CD8-positive, alpha-beta memory T cell (primary cell): ENCODE data around the gene NRARP. TPM values are rescaled to one million over a fixed set of nuclear protein-coding genes. Genes with fewer than 3 reads are reported as not detected.
A peak's percentile ranks its signal among the peaks of the same experiment; 100 is the strongest.

Source experiments
- CTCF ChIA-PET: fragments of 350-600 bp; sonication (Branson Sonifier 250); formaldehyde crosslinking; loops from one replicate; lab custom pipeline; 2021; ENCODE audit warnings: antibody characterized with exemption; lab: Charles Lee
- POLR2A ChIA-PET: fragments of 350-600 bp; sonication (Branson Sonifier 250); formaldehyde crosslinking; loops from one replicate; lab custom pipeline; 2021; ENCODE audit warnings: antibody characterized with exemption; lab: Charles Lee
- DNase-seq, 5 donors: peaks; one replicate each; pipeline versions ENCODE4 v3.0.0 to v3.0.0-alpha.2; 2020 to 2022; ENCODE audit warnings: mixed read lengths in 1 of 5
- H3K27ac ChIP-seq: one replicate; pipeline ENCODE4 v1.7.0; 2013; ENCODE audit warnings: low read depth, mild to moderate bottlenecking, low read length, moderate library complexity
- H3K27me3 ChIP-seq: 2 replicates; pipeline ENCODE4 v1.7.0; 2013; ENCODE audit warnings: low read length, mild to moderate bottlenecking; ENCODE audit not compliant: insufficient read depth, poor library complexity, severe bottlenecking
- H3K36me3 ChIP-seq: 2 replicates; pipeline ENCODE4 v1.7.0; 2013; ENCODE audit warnings: mild to moderate bottlenecking, low read length, moderate library complexity; ENCODE audit not compliant: insufficient read depth
- H3K4me1 ChIP-seq: 2 replicates; pipeline ENCODE4 v1.7.0; 2013; ENCODE audit warnings: mild to moderate bottlenecking, low read length, moderate library complexity; ENCODE audit not compliant: insufficient read depth
- H3K4me3 ChIP-seq: 2 replicates; pipeline ENCODE4 v1.7.0; 2013; ENCODE audit warnings: mild to moderate bottlenecking, low read length
- H3K9me3 ChIP-seq: 2 replicates; pipeline ENCODE4 v1.7.0; 2013; ENCODE audit warnings: mild to moderate bottlenecking, low read length
- H3K27ac Mint-ChIP-seq, 8 donors: one replicate each; pipeline ENCODE4 v1.8.0; 2020 to 2021; ENCODE audit warnings: mixed read lengths in 8 of 8, mild to moderate bottlenecking in 6 of 8, inconsistent platforms in 3 of 8, moderate library complexity in 3 of 8
- H3K27me3 Mint-ChIP-seq, 2 donors: one replicate each; pipeline ENCODE4 v1.8.0; 2020 to 2021; ENCODE audit warnings: mixed read lengths in 2 of 2, mild to moderate bottlenecking in 1 of 2, moderate library complexity in 1 of 2
- H3K36me3 Mint-ChIP-seq, 3 donors: one replicate each; pipeline ENCODE4 v1.8.0; 2020 to 2021; ENCODE audit warnings: mixed read lengths in 3 of 3, inconsistent platforms in 1 of 3, mild to moderate bottlenecking in 1 of 3
- H3K4me1 Mint-ChIP-seq, 3 donors: one replicate each; pipeline ENCODE4 v1.8.0; 2020 to 2021; ENCODE audit warnings: mixed read lengths in 3 of 3, inconsistent platforms in 1 of 3, mild to moderate bottlenecking in 1 of 3
- H3K4me3 Mint-ChIP-seq, 7 donors: one replicate each; pipeline ENCODE4 v1.8.0; 2020 to 2021; ENCODE audit warnings: mixed read lengths in 7 of 7, mild to moderate bottlenecking in 6 of 7, moderate library complexity in 4 of 7, inconsistent platforms in 2 of 7
- H3K9me3 Mint-ChIP-seq, 5 donors: one replicate each; pipeline ENCODE4 v1.8.0; 2020 to 2022; ENCODE audit warnings: mixed read lengths in 5 of 5, mild to moderate bottlenecking in 3 of 5, moderate library complexity in 2 of 5, inconsistent platforms in 1 of 5
- polyA plus RNA-seq: library from polyadenylated mRNA; unstranded; fragments of 300-500 nt; fragmentation: Illumina TruSeq; gene quantifications from one replicate; pipeline ENCODE4 v1.2.3, GENCODE V29; 2021
- total RNA-seq, 2 experiments: library from RNA; stranded (reverse); gene quantifications; one replicate each; pipeline ENCODE4 v1.2.3, GENCODE V29; 2021

The NRARP gene
- total and polyA plus RNA-seq, 3 experiments from 2014 or later = 1.9 to 2.3 TPM; not detected in 1

GRCh38 chr9:137302449-137303150, 529 bp upstream of the NRARP start:
- H3K27me3 Mint-ChIP-seq = peaks cover 4 to 14% of the 10 kb centered on the region in 2 donors
- Histone ChIP-seq H3K4me3 (no peak overlapping the region), H3K9me3 (no peaks in the 10 kb centered on the region), H3K27ac (peak overlapping the region; percentile 38), H3K36me3 (no peaks in the 10 kb centered on the region), H3K4me1 (peaks cover 26% of the 10 kb centered on the region), H3K27me3 (peaks cover 24% of the 10 kb centered on the region)
- no peak for DNase-seq
- no peak overlapping the region for H3K27ac Mint-ChIP-seq
- peaks cover 5 to 18% (median 5%) of the 10 kb centered on the region in 3 donors for H3K4me1 Mint-ChIP-seq
- no peaks in the 10 kb centered on the region for H3K36me3 Mint-ChIP-seq
- H3K9me3 Mint-ChIP-seq = no peaks in the 10 kb centered on the region
- ChIA-PET POLR2A (interaction anchor here (1.3 kb wide), 1 partner anchor 121 kb away, joined by 3 read pairs; the partner anchor contains the start of genes EXD3 and NOXA1), CTCF (interaction anchor here (1.5 to 1.6 kb wide), 2 partner anchors 18 to 141 kb away, joined by 3 to 4 read pairs; no protein-coding TSS in a partner anchor)
- peak overlapping the region in 1 of 7 donors; percentile 40 for H3K4me3 Mint-ChIP-seq

DNA sequence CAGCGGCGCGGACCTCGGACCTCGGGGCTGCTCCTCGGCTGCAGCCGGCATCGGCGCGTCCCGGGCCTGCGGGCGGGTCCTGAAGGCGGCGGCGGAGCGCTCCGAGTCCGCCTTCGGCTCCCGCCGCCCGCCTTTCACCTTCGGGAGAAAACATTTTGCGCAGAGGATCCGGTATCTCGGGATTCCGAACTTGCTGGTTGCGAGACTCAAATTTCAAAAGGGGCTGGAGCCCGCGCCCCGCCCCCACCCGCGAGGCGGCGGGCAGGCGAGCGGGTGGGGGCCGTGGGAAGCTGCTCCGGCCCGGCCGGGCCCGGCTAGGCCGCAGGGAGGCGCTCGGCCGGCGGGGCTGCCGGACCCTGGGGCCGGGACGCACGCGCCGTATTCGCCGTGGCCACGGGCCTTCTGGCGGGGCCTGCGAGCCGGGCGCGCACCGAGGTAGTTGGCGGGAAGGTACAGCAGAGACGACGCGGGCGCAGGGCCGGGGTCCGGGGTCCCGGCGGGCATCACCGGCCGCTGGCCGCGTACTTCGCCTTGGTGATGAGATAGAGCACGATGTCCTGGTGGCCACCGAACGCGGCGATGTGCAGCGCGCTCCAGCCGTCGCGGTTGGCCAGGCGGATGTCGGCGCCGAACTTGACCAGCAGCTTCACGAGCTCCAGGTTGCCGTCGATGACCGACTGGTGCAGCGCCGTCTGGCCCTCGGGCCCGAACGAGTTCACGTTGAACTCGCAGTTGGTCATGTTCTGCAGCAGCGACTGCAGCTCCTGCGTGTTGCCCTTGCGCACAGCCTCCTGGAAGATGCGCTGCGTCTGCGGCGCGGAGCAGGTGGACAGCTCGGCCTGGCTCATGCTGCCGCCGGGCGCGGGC, 757 bp downstream of the NRARP start:
- peaks cover 37% of the 10 kb centered on the region for H3K27me3 ChIP-seq
- Mint-ChIP-seq H3K4me3 (peak overlapping the region; percentile 68 to 87 (median 82)), H3K36me3 (no peaks in the 10 kb centered on the region), H3K27ac (no peak overlapping the region), H3K27me3 (peaks cover 16 to 21% of the 10 kb centered on the region in 2 donors), H3K4me1 (peaks cover 5 to 19% (median 7%) of the 10 kb centered on the region in 3 donors), H3K9me3 (peaks cover 0 to 2% (median 0%) of the 10 kb centered on the region in 5 donors)
- no peaks in the 10 kb centered on the region for H3K36me3 ChIP-seq
- H3K27ac ChIP-seq = peak overlapping the region; percentile 64
- H3K9me3 ChIP-seq = no peaks in the 10 kb centered on the region
- H3K4me1 ChIP-seq = peaks cover 26% of the 10 kb centered on the region
- no peak for DNase-seq
- POLR2A ChIA-PET = interaction anchor here (0.6 to 1.3 kb wide), 2 partner anchors 122 to 250 kb away, joined by 3 to 4 read pairs; partner anchors contain the start of genes EXD3, MRPL41 and NOXA1
- CTCF ChIA-PET = interaction anchor here (0.7 to 1.5 kb wide), 2 partner anchors 64 to 142 kb away, joined by 4 read pairs; no protein-coding TSS in a partner anchor
- peak overlapping the region; percentile 19 for H3K4me3 ChIP-seq

- H3K9me3 ChIP-seq = no peaks in the 10 kb centered on the region
- DNase-seq = no peak
- H3K4me1 ChIP-seq = peaks cover 21% of the 10 kb centered on the region
- H3K4me3 ChIP-seq = peak overlapping the region; percentile 19
- Mint-ChIP-seq H3K4me3 (peak overlapping the region; percentile 70 to 87 (median 82)), H3K4me1 (peaks cover 5 to 19% (median 7%) of the 10 kb centered on the region in 3 donors), H3K27me3 (peaks cover 16 to 22% of the 10 kb centered on the region in 2 donors), H3K9me3 (peaks cover 0 to 2% (median 0%) of the 10 kb centered on the region in 5 donors), H3K36me3 (no peaks in the 10 kb centered on the region), H3K27ac (no peak overlapping the region)
- CTCF ChIA-PET = no interaction called here
- H3K36me3 ChIP-seq = no peaks in the 10 kb centered on the region
- POLR2A ChIA-PET = no interaction called here
- H3K27ac ChIP-seq = peak overlapping the region; percentile 64
- peaks cover 40% of the 10 kb centered on the region for H3K27me3 ChIP-seq
Measured at GRCh38 chr9:137300567-137301080, 1.4 kb downstream of the NRARP start.

DNA sequence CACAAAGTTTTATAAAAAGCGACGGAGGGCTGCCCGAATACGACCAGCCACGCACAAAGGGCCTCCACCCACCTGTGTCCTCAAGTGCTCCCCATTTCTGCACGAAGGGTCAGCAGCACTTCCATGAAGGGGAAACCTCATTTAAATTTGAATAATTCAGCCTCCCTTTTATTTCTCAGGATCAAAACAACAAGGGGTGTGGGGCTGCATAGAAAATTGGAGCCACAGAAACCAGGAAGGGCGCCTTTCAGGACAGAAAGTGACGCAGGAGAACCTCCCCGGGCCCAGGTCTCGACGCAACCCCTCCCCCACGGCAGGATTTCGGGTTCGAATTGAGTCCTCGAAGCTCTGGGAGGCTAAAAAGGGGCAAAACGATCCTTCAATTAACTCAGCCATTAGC, 2.1 kb downstream of the NRARP start:
- Histone ChIP-seq H3K36me3 (no peaks in the 10 kb centered on the region), H3K9me3 (no peaks in the 10 kb centered on the region)

DNA sequence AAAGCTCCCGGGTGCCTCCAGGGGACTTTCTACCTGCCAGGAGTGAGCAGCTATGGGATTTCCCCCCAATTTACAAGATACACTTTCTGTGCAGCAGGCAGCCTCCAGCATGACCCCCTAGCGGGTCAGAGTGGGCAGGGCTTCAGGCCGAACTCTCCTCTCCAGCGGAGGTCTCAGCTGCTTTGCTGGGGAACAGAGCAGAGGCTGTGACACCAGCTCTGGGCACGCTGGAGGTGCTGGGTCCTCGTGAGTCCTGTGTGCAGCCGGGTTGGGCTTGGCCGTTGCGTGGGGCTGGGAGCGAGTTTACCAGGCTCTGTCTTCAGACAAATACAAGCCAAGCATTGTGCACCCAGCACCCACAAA, 2.9 kb downstream of the NRARP start:
- H3K9me3 Mint-ChIP-seq = peaks cover 0 to 2% (median 0%) of the 10 kb centered on the region in 5 donors
- H3K4me1 Mint-ChIP-seq = peaks cover 5 to 17% (median 10%) of the 10 kb centered on the region in 3 donors
- peaks cover 22 to 29% of the 10 kb centered on the region in 2 donors for H3K27me3 Mint-ChIP-seq
- Histone ChIP-seq H3K4me3 (no peak overlapping the region), H3K9me3 (no peaks in the 10 kb centered on the region), H3K36me3 (no peaks in the 10 kb centered on the region), H3K27ac (no peak overlapping the region), H3K27me3 (peaks cover 49% of the 10 kb centered on the region), H3K4me1 (peaks cover 19% of the 10 kb centered on the region)
- H3K27ac Mint-ChIP-seq = no peak overlapping the region
- no peak overlapping the region for H3K4me3 Mint-ChIP-seq
- CTCF ChIA-PET = no interaction called here
- POLR2A ChIA-PET = no interaction called here
- H3K36me3 Mint-ChIP-seq = no peaks in the 10 kb centered on the region
- DNase-seq = no peak

More for the DNA sequence above, 2.1 kb downstream of the NRARP start:
- Mint-ChIP-seq H3K4me3 (peak overlapping the region in 4 of 7 donors; percentile 38 to 78 (median 45)), H3K9me3 (peaks cover 0 to 2% (median 0%) of the 10 kb centered on the region in 5 donors), H3K36me3 (no peaks in the 10 kb centered on the region), H3K4me1 (peaks cover 5 to 14% (median 7%) of the 10 kb centered on the region in 3 donors), H3K27ac (no peak overlapping the region), H3K27me3 (peaks cover 16 to 23% of the 10 kb centered on the region in 2 donors)
- H3K4me1 ChIP-seq = peaks cover 17% of the 10 kb centered on the region
- DNase-seq = no peak
- no peak overlapping the region for H3K4me3 ChIP-seq
- H3K27me3 ChIP-seq = peaks cover 42% of the 10 kb centered on the region
- ChIA-PET POLR2A (no interaction called here), CTCF (no interaction called here)
- H3K27ac ChIP-seq = peak overlapping the region; percentile 64

DNA sequence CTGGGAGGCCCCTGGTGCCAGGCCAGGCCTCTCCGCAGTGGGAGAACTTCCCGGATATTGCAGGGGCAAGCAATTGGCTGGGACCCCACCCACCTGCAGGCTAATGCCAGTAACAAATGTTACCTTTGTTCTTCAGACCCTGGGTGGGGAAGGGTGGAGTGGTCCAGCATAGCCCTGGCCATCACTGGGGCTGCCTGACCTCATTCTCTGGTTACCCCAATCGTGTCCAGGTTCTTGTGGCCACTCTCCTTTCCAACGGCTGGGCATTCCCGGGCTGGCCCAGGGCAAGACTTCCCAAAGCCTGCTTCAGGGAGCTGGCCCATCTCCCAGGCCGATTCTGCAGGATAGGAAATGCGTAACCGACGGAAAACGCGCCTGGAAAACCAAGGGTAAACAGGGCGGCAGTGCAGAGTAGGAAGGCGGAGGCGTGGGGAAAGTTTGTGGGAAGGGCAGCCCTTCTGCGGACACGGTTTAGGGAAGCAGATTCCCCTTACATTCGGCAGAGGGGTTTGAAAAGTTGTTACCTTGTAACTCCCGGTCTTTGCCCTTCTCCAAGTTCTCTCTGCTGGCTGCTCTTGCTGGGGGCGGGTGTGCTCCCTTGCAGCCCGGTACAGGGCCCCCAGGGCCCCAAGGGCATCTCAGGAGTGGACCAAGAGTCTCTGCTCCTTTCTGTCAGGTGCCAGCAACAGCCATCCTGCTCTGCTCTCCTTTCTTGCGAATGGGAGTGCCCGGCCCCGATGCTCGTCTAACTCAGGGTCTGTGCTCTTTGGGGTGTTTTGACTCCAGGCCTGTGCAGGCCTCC, 3.5 kb downstream of the NRARP start:
- POLR2A ChIA-PET = no interaction called here
- CTCF ChIA-PET = no interaction called here

DNA sequence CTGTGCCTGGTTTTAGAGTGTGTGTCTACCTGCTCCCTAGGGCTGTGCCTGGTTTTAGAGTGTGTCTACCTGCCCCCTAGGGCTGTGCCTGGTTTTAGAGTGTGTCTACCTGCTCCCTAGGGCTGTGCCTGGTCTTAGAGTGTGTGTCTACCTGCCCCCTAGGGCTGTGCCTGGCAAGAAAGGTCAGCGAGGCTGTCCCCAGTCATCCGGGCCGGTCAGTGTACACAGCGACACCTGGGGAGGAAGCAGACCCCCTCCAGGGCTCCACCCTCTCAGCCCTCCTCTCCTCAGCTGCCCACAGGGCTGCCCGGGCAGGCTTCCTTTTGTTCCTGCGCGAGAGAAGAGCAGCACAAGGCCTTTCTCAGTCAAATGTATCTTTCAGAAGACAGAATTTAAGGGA, 4.1 kb downstream of the NRARP start:
- Histone ChIP-seq H3K4me3 (no peak overlapping the region), H3K27ac (no peak overlapping the region), H3K9me3 (no peaks in the 10 kb centered on the region), H3K27me3 (peaks cover 55% of the 10 kb centered on the region), H3K4me1 (peaks cover 19% of the 10 kb centered on the region), H3K36me3 (no peaks in the 10 kb centered on the region)
- Mint-ChIP-seq H3K27ac (no peak overlapping the region), H3K4me3 (peak overlapping the region in 1 of 7 donors; percentile 16), H3K27me3 (peaks cover 33 to 37% of the 10 kb centered on the region in 2 donors), H3K9me3 (peaks cover 0 to 5% (median 0%) of the 10 kb centered on the region in 5 donors), H3K4me1 (peaks cover 5 to 17% (median 10%) of the 10 kb centered on the region in 3 donors), H3K36me3 (no peaks in the 10 kb centered on the region)
- POLR2A ChIA-PET = no interaction called here
- DNase-seq = no peak
- CTCF ChIA-PET = no interaction called here

More for the DNA sequence above, 3.5 kb downstream of the NRARP start:
- Histone ChIP-seq H3K27ac (no peak overlapping the region), H3K4me1 (peaks cover 19% of the 10 kb centered on the region), H3K4me3 (no peak overlapping the region), H3K36me3 (no peaks in the 10 kb centered on the region), H3K27me3 (peaks cover 53% of the 10 kb centered on the region), H3K9me3 (no peaks in the 10 kb centered on the region)
- Mint-ChIP-seq H3K27ac (no peak overlapping the region), H3K36me3 (no peaks in the 10 kb centered on the region), H3K4me1 (peaks cover 5 to 17% (median 10%) of the 10 kb centered on the region in 3 donors), H3K4me3 (no peak overlapping the region), H3K9me3 (peaks cover 0 to 5% (median 0%) of the 10 kb centered on the region in 5 donors), H3K27me3 (peaks cover 27 to 32% of the 10 kb centered on the region in 2 donors)
- DNase-seq = no peak
